Measurements from ENCODE around the gene SLC39A11. TPM values are rescaled to one million over a fixed set of nuclear protein-coding genes. Genes with fewer than 3 reads are reported as not detected.

SLC39A11 gene
- polyA plus RNA-seq, 3 donors: 16.6 to 27.9 (median 26.6) TPM

DNA sequence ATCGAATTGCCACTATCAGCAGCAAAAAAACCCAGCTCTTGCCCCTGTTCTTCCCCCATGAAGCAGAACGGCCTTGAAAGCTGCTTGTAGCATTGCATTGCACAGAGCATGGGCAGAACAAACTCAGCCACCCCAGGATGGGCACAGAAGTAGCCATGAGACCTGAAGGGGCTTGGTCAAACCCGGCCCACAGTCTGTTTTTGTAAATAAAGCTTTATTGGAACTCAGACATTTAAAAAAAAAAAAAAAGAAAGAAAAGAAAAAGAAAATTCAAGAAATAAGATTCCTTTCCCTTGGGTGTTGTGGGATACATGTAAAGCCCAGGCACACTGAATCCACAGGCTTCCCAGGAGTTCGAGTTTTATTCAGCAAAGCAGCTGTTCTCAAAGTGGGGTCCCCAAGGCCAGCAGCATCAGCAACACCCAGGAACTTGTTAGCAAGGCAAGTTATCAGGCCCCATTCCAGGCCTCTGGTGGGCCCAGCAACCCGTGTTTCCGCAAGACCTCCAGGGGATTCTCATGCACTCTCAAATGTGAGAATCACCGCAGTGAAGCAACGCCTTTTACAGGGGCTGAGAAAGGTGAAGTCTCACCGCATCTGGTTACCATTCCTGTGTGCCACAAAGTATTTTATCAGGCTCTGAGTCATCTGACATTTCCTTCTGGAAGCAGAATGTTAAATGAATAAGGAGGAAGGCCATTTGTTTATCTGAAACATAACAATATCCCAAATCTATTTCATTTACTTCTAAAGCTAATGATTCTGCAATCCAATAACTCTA is 108.2 kb downstream of the SLC39A11 start:
- H3K4me2 ChIP-seq (replicated peaks; ENCODE audit: extremely low read depth, low read length, poor library complexity, severe bottlenecking): no peak overlapping the region
- H3K27me3 ChIP-seq (ENCODE audit: control insufficient read depth in 2 of 2, insufficient read depth in 2 of 2, low read length in 2 of 2): no peaks in the 10 kb centered on the region
- H3K9me3 ChIP-seq (replicated peaks in 1 of 2; ENCODE audit: control insufficient read depth in 1 of 2, insufficient read depth in 1 of 2, low read length in 2 of 2): no peaks in the 10 kb centered on the region
- peaks cover 0 to 2% (median 0%) of the 10 kb centered on the region in 3 donors for H3K27me3 Mint-ChIP-seq (ENCODE audit: low read depth in 3 of 3)
- peaks cover 21% of the 10 kb centered on the region for H4K20me1 ChIP-seq (ENCODE audit: insufficient read depth, low read length)
- intact Hi-C loops (cut with micrococcal nuclease): no loop called here
- peak overlapping the region in 1 of 7 donors; percentile 27 for H3K27ac Mint-ChIP-seq
- H3K36me3 Mint-ChIP-seq: peaks cover 2 to 12% of the 10 kb centered on the region in 2 donors
- H3K4me3 ChIP-seq (replicated peaks in 1 of 3; ENCODE audit: low read depth in 2 of 3, low read length in 3 of 3): no peak overlapping the region
- H3K79me2 ChIP-seq (ENCODE audit: insufficient read depth, low read length): peaks cover 51% of the 10 kb centered on the region
- no peak overlapping the region for H3K9ac ChIP-seq (ENCODE audit: insufficient read depth, low read length, poor library complexity, severe bottlenecking)
- 74% methylated on average over 3 of the region's 9 CpGs for WGBS (ENCODE audit: insufficient coverage)
- no peak overlapping the region for H3K4me3 Mint-ChIP-seq
- no peak overlapping the region for H3K27ac ChIP-seq (ENCODE audit: low read depth in 1 of 2, low read length in 2 of 2)
- H3K4me1 Mint-ChIP-seq: peaks cover 20% of the 10 kb centered on the region
- no peak for DNase-seq
- H3K4me1 ChIP-seq (ENCODE audit: control insufficient read depth in 1 of 2, insufficient read depth in 2 of 2, low read length in 2 of 2): peaks cover 5 to 10% of the 10 kb centered on the region in 2 donors
- TF ChIP-seq, protein P1, sequence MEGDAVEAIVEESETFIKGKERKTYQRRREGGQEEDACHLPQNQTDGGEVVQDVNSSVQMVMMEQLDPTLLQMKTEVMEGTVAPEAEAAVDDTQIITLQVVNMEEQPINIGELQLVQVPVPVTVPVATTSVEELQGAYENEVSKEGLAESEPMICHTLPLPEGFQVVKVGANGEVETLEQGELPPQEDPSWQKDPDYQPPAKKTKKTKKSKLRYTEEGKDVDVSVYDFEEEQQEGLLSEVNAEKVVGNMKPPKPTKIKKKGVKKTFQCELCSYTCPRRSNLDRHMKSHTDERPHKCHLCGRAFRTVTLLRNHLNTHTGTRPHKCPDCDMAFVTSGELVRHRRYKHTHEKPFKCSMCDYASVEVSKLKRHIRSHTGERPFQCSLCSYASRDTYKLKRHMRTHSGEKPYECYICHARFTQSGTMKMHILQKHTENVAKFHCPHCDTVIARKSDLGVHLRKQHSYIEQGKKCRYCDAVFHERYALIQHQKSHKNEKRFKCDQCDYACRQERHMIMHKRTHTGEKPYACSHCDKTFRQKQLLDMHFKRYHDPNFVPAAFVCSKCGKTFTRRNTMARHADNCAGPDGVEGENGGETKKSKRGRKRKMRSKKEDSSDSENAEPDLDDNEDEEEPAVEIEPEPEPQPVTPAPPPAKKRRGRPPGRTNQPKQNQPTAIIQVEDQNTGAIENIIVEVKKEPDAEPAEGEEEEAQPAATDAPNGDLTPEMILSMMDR (IDR thresholded peaks at IDR 0.05): no peak
- H3K36me3 ChIP-seq (replicated peaks in 1 of 2; ENCODE audit: control insufficient read depth in 1 of 2, insufficient read depth in 2 of 2, low read length in 2 of 2): peaks cover 0 to 2% of the 10 kb centered on the region in 2 donors
- no peak overlapping the region for H2AFZ ChIP-seq (ENCODE audit: insufficient read depth, low read depth, low read length, poor library complexity, severe bottlenecking)
- peaks cover 0 to 4% (median 1%) of the 10 kb centered on the region in 7 donors for H3K9me3 Mint-ChIP-seq

DNA sequence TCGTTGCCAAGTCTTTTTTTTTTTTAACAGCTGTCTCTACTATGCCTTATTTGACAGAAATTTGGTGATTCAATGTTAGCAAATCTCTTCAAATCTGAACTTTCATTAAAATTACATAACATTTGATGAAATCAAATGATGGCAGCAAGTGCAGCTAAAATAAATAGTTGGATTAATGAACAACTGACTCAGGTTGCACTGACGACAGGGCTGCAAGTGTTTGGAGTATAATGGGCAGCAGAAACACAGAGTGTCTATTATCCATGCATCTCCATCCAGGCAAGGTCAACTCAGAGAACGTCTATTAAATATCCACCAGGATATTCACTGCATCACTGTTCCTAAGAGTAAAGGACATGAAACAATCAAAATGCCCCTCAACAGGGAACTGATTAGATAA is 109.8 kb downstream of the SLC39A11 start:
- no peak overlapping the region for H3K27ac Mint-ChIP-seq
- peaks cover 63% of the 10 kb centered on the region for H3K79me2 ChIP-seq (ENCODE audit: insufficient read depth, low read length)

More for the DNA sequence above, 109.8 kb downstream of the SLC39A11 start:
- no CpG with 5 or more reads among the region's 3 CpGs for WGBS (ENCODE audit: insufficient coverage)
- Mint-ChIP-seq H3K4me1 (peaks cover 36% of the 10 kb centered on the region), H3K4me3 (no peak overlapping the region), H3K9me3 (peaks cover 2 to 9% (median 7%) of the 10 kb centered on the region in 7 donors), H3K36me3 (peaks cover 4 to 22% of the 10 kb centered on the region in 2 donors), H3K27me3 (ENCODE audit: low read depth in 3 of 3) (peaks cover 0 to 2% (median 2%) of the 10 kb centered on the region in 3 donors)
- Histone ChIP-seq H3K36me3 (replicated peaks in 1 of 2; ENCODE audit: control insufficient read depth in 1 of 2, insufficient read depth in 2 of 2, low read length in 2 of 2) (peaks cover 0 to 2% of the 10 kb centered on the region in 2 donors), H2AFZ (ENCODE audit: insufficient read depth, low read depth, low read length, poor library complexity, severe bottlenecking) (no peak overlapping the region), H3K27ac (ENCODE audit: low read depth in 1 of 2, low read length in 2 of 2) (no peak overlapping the region), H3K9ac (ENCODE audit: insufficient read depth, low read length, poor library complexity, severe bottlenecking) (no peak overlapping the region), H3K4me1 (ENCODE audit: control insufficient read depth in 1 of 2, insufficient read depth in 2 of 2, low read length in 2 of 2) (peaks cover 18 to 26% of the 10 kb centered on the region in 2 donors), H3K27me3 (ENCODE audit: control insufficient read depth in 2 of 2, insufficient read depth in 2 of 2, low read length in 2 of 2) (no peaks in the 10 kb centered on the region), H3K4me3 (replicated peaks in 1 of 3; ENCODE audit: low read depth in 2 of 3, low read length in 3 of 3) (no peak overlapping the region), H3K4me2 (replicated peaks; ENCODE audit: extremely low read depth, low read length, poor library complexity, severe bottlenecking) (no peak overlapping the region), H4K20me1 (ENCODE audit: insufficient read depth, low read length) (peaks cover 21% of the 10 kb centered on the region), H3K9me3 (replicated peaks in 1 of 2; ENCODE audit: control insufficient read depth in 1 of 2, insufficient read depth in 1 of 2, low read length in 2 of 2) (no peaks in the 10 kb centered on the region)
- intact Hi-C loops (cut with micrococcal nuclease): no loop called here
- TF ChIP-seq, protein P1 (IDR thresholded peaks at IDR 0.05): no peak
- no peak for DNase-seq
